ENCODE data around the gene PBRM1. TPM values are rescaled to one million over a fixed set of nuclear protein-coding genes. Genes with fewer than 3 reads are reported as not detected.
"Not testable (repeated sequence)": the region's sequence is repeated elsewhere in the genome, so short reads cannot be mapped to it uniquely, and the experiment has no call there.

PBRM1 gene
- total and polyA plus RNA-seq, 8 donors = 6.0 to 130 (median 64.9) TPM

DNA sequence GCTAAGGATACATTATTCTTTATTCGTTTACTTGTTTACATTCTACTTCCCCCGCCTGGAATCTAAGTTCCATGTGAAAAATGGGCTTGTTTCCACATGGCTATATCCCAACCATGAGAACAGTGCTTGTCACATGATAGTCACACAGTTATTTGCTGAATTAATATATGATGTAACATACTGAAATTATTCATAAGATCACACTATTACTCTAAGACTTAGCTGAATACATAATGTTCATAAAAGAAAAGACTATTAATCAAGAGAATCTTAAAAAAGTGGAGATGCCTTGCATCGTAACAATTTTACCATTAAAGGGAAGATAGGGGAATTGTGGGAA, 6.5 kb downstream of the PBRM1 start:
- 68 to 87% (median 76%) methylated on average over 3 of the region's 3 CpGs for WGBS, 5 donors
- peak overlapping the region in 3 of 5 donors; percentile 26 to 51 (median 36) for H3K27ac ChIP-seq
- H3K9me3 ChIP-seq = no peaks in the 10 kb centered on the region
- no peak overlapping the region for H3K4me3 ChIP-seq
- intact Hi-C loops (cut with DNase I; ENCODE audit: low total_unique reads) = no loop called here
- H3K36me3 ChIP-seq = peaks cover 37 to 66% (median 62%) of the 10 kb centered on the region in 4 donors
- TF ChIP-seq POLR2A (IDR thresholded peaks at IDR 0.05) (no peak), POLR2AphosphoS5 (IDR thresholded peaks at IDR 0.05) (no peak), EP300 (IDR thresholded peaks at IDR 0.05) (no peak)
- TF ChIP-seq, protein P1, sequence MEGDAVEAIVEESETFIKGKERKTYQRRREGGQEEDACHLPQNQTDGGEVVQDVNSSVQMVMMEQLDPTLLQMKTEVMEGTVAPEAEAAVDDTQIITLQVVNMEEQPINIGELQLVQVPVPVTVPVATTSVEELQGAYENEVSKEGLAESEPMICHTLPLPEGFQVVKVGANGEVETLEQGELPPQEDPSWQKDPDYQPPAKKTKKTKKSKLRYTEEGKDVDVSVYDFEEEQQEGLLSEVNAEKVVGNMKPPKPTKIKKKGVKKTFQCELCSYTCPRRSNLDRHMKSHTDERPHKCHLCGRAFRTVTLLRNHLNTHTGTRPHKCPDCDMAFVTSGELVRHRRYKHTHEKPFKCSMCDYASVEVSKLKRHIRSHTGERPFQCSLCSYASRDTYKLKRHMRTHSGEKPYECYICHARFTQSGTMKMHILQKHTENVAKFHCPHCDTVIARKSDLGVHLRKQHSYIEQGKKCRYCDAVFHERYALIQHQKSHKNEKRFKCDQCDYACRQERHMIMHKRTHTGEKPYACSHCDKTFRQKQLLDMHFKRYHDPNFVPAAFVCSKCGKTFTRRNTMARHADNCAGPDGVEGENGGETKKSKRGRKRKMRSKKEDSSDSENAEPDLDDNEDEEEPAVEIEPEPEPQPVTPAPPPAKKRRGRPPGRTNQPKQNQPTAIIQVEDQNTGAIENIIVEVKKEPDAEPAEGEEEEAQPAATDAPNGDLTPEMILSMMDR (IDR thresholded peaks at IDR 0.05) = no peak
- no peaks in the 10 kb centered on the region for H3K27me3 ChIP-seq
- no peak for DNase-seq
- peaks cover 21 to 59% (median 35%) of the 10 kb centered on the region in 4 donors for H3K4me1 ChIP-seq

DNA sequence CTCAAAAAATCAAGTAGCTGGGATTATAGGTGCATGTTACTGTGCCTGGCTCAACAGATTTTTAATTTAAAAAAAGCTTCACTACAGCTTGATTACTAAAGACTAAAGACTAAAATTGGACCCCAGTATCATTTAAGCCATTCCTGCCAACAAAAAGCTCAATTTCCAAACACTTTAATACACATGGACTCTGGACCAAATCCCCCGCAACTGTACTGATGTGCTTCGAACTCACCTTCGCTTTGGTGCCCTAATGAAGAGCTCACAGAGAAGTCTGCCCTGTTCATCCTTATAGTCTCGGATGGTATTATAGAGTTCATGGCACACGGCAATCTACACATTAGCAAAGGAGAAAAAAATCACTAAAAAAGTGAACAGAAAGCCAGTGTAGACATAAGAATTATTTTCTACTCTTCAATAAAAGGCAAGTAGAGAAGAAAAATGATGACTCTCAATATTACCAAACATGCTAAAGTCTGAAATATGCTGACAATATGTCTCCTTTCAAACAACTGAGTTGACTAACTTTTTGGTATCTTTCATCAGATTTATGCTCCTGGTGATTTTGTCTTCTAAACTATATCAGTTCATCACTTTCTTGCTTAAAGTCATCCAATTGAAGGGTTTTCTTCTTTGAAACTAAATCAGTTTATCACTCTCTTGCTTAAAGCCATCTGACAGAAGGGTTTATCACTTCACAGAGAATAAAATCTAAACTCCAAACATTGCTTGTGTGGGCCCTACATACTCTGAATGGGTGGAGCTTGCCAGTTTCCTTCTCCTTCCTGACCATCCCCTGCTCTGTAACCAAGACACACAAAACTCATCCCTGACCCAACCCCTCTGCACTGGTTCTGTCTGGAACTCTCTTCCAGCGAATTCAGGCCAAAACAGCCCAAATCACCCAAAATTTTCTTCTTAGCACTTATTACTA, 7.2 kb downstream of the PBRM1 start:
- Histone ChIP-seq H3K9me3 (no peaks in the 10 kb centered on the region), H3K4me3 (no peak overlapping the region), H3K27ac (peak overlapping the region in 1 of 5 donors; percentile 36), H3K36me3 (peaks cover 37 to 72% (median 68%) of the 10 kb centered on the region in 4 donors), H3K4me1 (peaks cover 19 to 53% (median 32%) of the 10 kb centered on the region in 4 donors), H3K27me3 (no peaks in the 10 kb centered on the region)
- intact Hi-C loops (cut with DNase I; ENCODE audit: low total_unique reads) = no loop called here
- no peak for DNase-seq
- WGBS, 5 donors = 93 to 97% (median 95%) methylated on average over 6 of the region's 6 CpGs
- TF ChIP-seq, protein P1 (IDR thresholded peaks at IDR 0.05) = no peak
- TF ChIP-seq EP300 (IDR thresholded peaks at IDR 0.05) = no peak
- TF ChIP-seq POLR2AphosphoS5 (IDR thresholded peaks at IDR 0.05) = no peak
- TF ChIP-seq POLR2A (IDR thresholded peaks at IDR 0.05) = no peak

DNA sequence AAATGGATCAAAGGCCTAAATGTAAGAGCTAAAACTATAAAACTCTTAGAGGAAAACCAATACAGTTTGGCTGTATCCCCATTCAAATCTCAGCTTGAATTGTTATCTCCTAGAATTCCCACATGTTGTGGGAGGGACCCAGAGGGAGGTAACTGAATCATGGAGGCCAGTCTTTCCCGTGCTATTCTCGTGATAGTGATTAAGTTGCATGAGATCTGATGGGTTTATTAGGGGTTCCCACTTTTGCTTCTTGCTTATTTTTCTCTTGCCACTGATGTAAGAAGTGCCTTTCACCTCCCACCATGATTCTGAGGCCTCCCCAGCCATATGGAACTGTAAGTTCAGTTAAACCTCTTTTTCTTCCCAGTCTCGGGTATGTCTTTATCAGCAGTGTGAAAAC, 9.5 kb downstream of the PBRM1 start:
- Histone ChIP-seq H3K36me3 (peaks cover 48 to 96% (median 91%) of the 10 kb centered on the region in 4 donors), H3K4me1 (peaks cover 10 to 39% (median 17%) of the 10 kb centered on the region in 4 donors)
- H3K27me3 ChIP-seq; DNase-seq; H3K9me3 ChIP-seq; intact Hi-C loops (cut with DNase I; ENCODE audit: low total_unique reads); H3K27ac ChIP-seq; H3K4me3 ChIP-seq: not testable (repeated sequence)
- 75 to 88% (median 79%) methylated on average over 3 of the region's 3 CpGs for WGBS, 5 donors

DNA sequence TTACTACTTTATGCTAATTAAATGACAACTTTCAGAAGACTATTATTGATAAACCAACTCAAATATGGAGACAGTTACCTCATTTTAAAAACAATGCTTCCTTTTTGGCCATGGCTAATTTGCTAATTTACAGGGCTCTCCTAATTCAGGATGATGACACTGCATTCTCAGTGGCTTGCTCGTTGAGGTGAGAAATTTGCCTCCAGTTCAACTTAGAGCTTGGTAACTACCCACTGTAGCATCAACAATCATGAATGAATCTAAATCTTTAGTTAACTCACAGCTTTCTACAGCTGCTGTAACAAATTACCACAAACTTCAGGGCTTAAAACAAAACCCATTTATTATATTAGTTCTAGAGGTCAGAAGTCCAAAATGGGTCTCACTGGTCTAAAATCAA, 14.0 kb downstream of the PBRM1 start:
- WGBS, 5 donors = 44 to 76% (median 67%) methylated on average over 1 of the region's 1 CpG
- no peak for TF ChIP-seq POLR2A (IDR thresholded peaks at IDR 0.05)
- TF ChIP-seq EP300 (IDR thresholded peaks at IDR 0.05) = no peak
- no peak for TF ChIP-seq POLR2AphosphoS5 (IDR thresholded peaks at IDR 0.05)
- TF ChIP-seq, protein P1 (IDR thresholded peaks at IDR 0.05) = no peak
- Histone ChIP-seq H3K4me1 (peaks cover 4 to 24% (median 13%) of the 10 kb centered on the region in 4 donors), H3K36me3 (peaks cover 22 to 89% (median 76%) of the 10 kb centered on the region in 4 donors), H3K27me3 (no peaks in the 10 kb centered on the region), H3K4me3 (no peak overlapping the region), H3K27ac (peak overlapping the region in 2 of 5 donors; percentile 58 to 65), H3K9me3 (no peaks in the 10 kb centered on the region)
- intact Hi-C loops (cut with DNase I; ENCODE audit: low total_unique reads) = no loop called here
- no peak for DNase-seq

All from stomach (tissue), 9 donors.